Measurements from ENCODE around the gene CACNB4.
"Not testable (repeated sequence)": the region's sequence is repeated elsewhere in the genome, so short reads cannot be mapped to it uniquely, and the experiment has no call there.

Gene CACNB4

GRCh38 chr2:151931030-151931611, 167.7 kb downstream of the CACNB4 start:
- Histone ChIP-seq H3K9ac (no peak overlapping the region), H3K4me3 (no peak overlapping the region), H3K27me3 (no peaks in the 10 kb centered on the region), H4K20me1 (no peaks in the 10 kb centered on the region), H3K36me3 (no peaks in the 10 kb centered on the region), H3K4me1 (no peaks in the 10 kb centered on the region), H3K4me2 (no peak overlapping the region), H3K9me3 (no peaks in the 10 kb centered on the region), H3K27ac (no peak overlapping the region)
- TF ChIP-seq Cebpa-rat (IDR thresholded peaks at IDR 0.05): no peak

- H3K4me3 ChIP-seq: no peak overlapping the region
- no peak overlapping the region for H3K4me2 ChIP-seq
- H3K27ac ChIP-seq: no peak overlapping the region
- no peaks in the 10 kb centered on the region for H3K27me3 ChIP-seq
- no peaks in the 10 kb centered on the region for H4K20me1 ChIP-seq
- no peaks in the 10 kb centered on the region for H3K36me3 ChIP-seq
- H3K9ac ChIP-seq: no peak overlapping the region
- TF ChIP-seq Cebpa-rat (IDR thresholded peaks at IDR 0.05): no peak
- no peaks in the 10 kb centered on the region for H3K4me1 ChIP-seq
- no peaks in the 10 kb centered on the region for H3K9me3 ChIP-seq
Observed at GRCh38 chr2:151930042-151930441, 168.8 kb downstream of the CACNB4 start.

GRCh38 chr2:151928380-151928779, 170.5 kb downstream of the CACNB4 start:
- Histone ChIP-seq H3K4me1 (no peaks in the 10 kb centered on the region), H3K36me3 (no peaks in the 10 kb centered on the region), H3K4me3 (no peak overlapping the region), H4K20me1 (no peaks in the 10 kb centered on the region), H3K4me2 (no peak overlapping the region), H3K27me3 (no peaks in the 10 kb centered on the region), H3K9me3 (no peaks in the 10 kb centered on the region), H3K27ac (no peak overlapping the region), H3K9ac (no peak overlapping the region)
- TF ChIP-seq Cebpa-rat (IDR thresholded peaks at IDR 0.05): peak; percentile 70

- TF ChIP-seq Cebpa-rat (IDR thresholded peaks at IDR 0.05): no peak
- Histone ChIP-seq H3K27ac (no peak overlapping the region), H4K20me1 (no peaks in the 10 kb centered on the region), H3K4me2 (no peak overlapping the region), H3K4me1 (no peaks in the 10 kb centered on the region), H3K9me3 (no peaks in the 10 kb centered on the region), H3K36me3 (no peaks in the 10 kb centered on the region), H3K27me3 (no peaks in the 10 kb centered on the region), H3K9ac (no peak overlapping the region), H3K4me3 (no peak overlapping the region)
Observed at GRCh38 chr2:151927501-151928221, 171.2 kb downstream of the CACNB4 start.

- Histone ChIP-seq H3K4me1 (peaks cover 18% of the 10 kb centered on the region), H3K36me3 (no peaks in the 10 kb centered on the region), H3K9me3 (no peaks in the 10 kb centered on the region), H3K4me2 (no peak overlapping the region), H3K27me3 (no peaks in the 10 kb centered on the region), H4K20me1 (no peaks in the 10 kb centered on the region), H3K9ac (no peak overlapping the region), H3K27ac (no peak overlapping the region), H3K4me3 (no peak overlapping the region)
- no peak for TF ChIP-seq Cebpa-rat (IDR thresholded peaks at IDR 0.05)
Observed at GRCh38 chr2:151922845-151923666, 175.8 kb downstream of the CACNB4 start.

GRCh38 chr2:151919786-151920185, 179.1 kb downstream of the CACNB4 start:
- Histone ChIP-seq H3K36me3 (no peaks in the 10 kb centered on the region), H3K27ac (no peak overlapping the region), H3K9me3 (0 out of 2 replicates have a peak, but pooled peaks cover 4% of the 10 kb centered on the region), H3K4me3 (no peak overlapping the region), H3K27me3 (no peaks in the 10 kb centered on the region), H3K4me2 (peak overlapping the region; percentile 45; the same call in 1 of the 2 replicates), H3K4me1 (peaks cover 42% of the 10 kb centered on the region), H3K9ac (no peak overlapping the region), H4K20me1 (no peaks in the 10 kb centered on the region)
- TF ChIP-seq Cebpa-rat (IDR thresholded peaks at IDR 0.05): no peak

- H3K4me1 ChIP-seq: peaks cover 42% of the 10 kb centered on the region
- no peaks in the 10 kb centered on the region for H4K20me1 ChIP-seq
- no peak for TF ChIP-seq Cebpa-rat (IDR thresholded peaks at IDR 0.05)
- H3K36me3 ChIP-seq: no peaks in the 10 kb centered on the region
- H3K27me3 ChIP-seq: no peaks in the 10 kb centered on the region
- no peak overlapping the region for H3K9ac ChIP-seq
- 0 out of 2 replicates have a peak, but pooled peaks cover 4% of the 10 kb centered on the region for H3K9me3 ChIP-seq
- no peak overlapping the region for H3K4me3 ChIP-seq
- H3K27ac ChIP-seq: no peak overlapping the region
- H3K4me2 ChIP-seq: peak overlapping the region; percentile 45
Observed at GRCh38 chr2:151918308-151918707, 180.5 kb downstream of the CACNB4 start.

- H4K20me1 ChIP-seq: no peaks in the 10 kb centered on the region
- no peaks in the 10 kb centered on the region for H3K36me3 ChIP-seq
- H3K4me2 ChIP-seq: peak overlapping the region; percentile 25
- H3K27ac ChIP-seq: no peak overlapping the region
- peaks cover 42% of the 10 kb centered on the region for H3K4me1 ChIP-seq
- no peak overlapping the region for H3K9ac ChIP-seq
- no peak overlapping the region for H3K4me3 ChIP-seq
- no peak for TF ChIP-seq Cebpa-rat (IDR thresholded peaks at IDR 0.05)
- H3K9me3 ChIP-seq: 0 out of 2 replicates have a peak, but pooled peaks cover 4% of the 10 kb centered on the region
- H3K27me3 ChIP-seq: no peaks in the 10 kb centered on the region
Observed at GRCh38 chr2:151916632-151917031, 182.2 kb downstream of the CACNB4 start.

GRCh38 chr2:151915629-151916025, 183.2 kb downstream of the CACNB4 start:
- H3K4me2 ChIP-seq, H3K27ac ChIP-seq, H3K9ac ChIP-seq, H3K27me3 ChIP-seq, H4K20me1 ChIP-seq, H3K36me3 ChIP-seq, H3K9me3 ChIP-seq, H3K4me3 ChIP-seq: not testable (repeated sequence)
- H3K4me1 ChIP-seq: peaks cover 42% of the 10 kb centered on the region

Measured in BLaER1 (cell line).